NAMALWA (cell line): ENCODE data around the gene FRMD1.
"Not testable (repeated sequence)": the region's sequence is repeated elsewhere in the genome, so short reads cannot be mapped to it uniquely, and the experiment has no call there.

Experiments
- DNase-seq: peaks from one replicate; pipeline ENCODE4 v3.0.0-alpha.2; 2015; ENCODE audit warnings: low spot score

The FRMD1 gene

GRCh38 chr6:168078175-168078942, 653 bp downstream of the FRMD1 start:
- DNase-seq, result no peak

- DNase-seq, result not testable (repeated sequence)
Measured at GRCh38 chr6:168077401-168077800, 1.6 kb downstream of the FRMD1 start.

GRCh38 chr6:168075787-168076202, 3.2 kb downstream of the FRMD1 start:
- DNase-seq, result no peak

- no peak for DNase-seq
Measured at GRCh38 chr6:168075216-168075615, 3.8 kb downstream of the FRMD1 start.

- DNase-seq, result no peak
Measured at GRCh38 chr6:168073937-168074730, 4.9 kb downstream of the FRMD1 start.

- no peak for DNase-seq
Measured at GRCh38 chr6:168072730-168073129, 6.3 kb downstream of the FRMD1 start.

- no peak for DNase-seq
Measured at GRCh38 chr6:168072261-168072660, 6.8 kb downstream of the FRMD1 start.

GRCh38 chr6:168071620-168072019, 7.4 kb downstream of the FRMD1 start:
- DNase-seq, result no peak

- DNase-seq, result no peak
Measured at GRCh38 chr6:168070804-168071203, 8.2 kb downstream of the FRMD1 start.

- no peak for DNase-seq
Measured at GRCh38 chr6:168067081-168067759, 11.8 kb downstream of the FRMD1 start.

- no peak for DNase-seq
Measured at GRCh38 chr6:168064226-168064807, 14.7 kb downstream of the FRMD1 start.

GRCh38 chr6:168063431-168063830, 15.6 kb downstream of the FRMD1 start:
- no peak for DNase-seq

GRCh38 chr6:168062346-168063289, 16.4 kb downstream of the FRMD1 start:
- DNase-seq, result no peak

GRCh38 chr6:168061269-168062210, 17.5 kb downstream of the FRMD1 start:
- DNase-seq, result no peak

- DNase-seq, result no peak
Measured at GRCh38 chr6:168060521-168060931, 18.5 kb downstream of the FRMD1 start.

GRCh38 chr6:168058691-168059551, 20.1 kb downstream of the FRMD1 start:
- DNase-seq, result no peak

GRCh38 chr6:168057836-168058235, 21.2 kb downstream of the FRMD1 start:
- DNase-seq, result no peak

GRCh38 chr6:168056892-168057527, 22.0 kb downstream of the FRMD1 start:
- no peak for DNase-seq
